Panc1 (cell line): ENCODE data around the gene FCN1. TPM values are rescaled to one million over a fixed set of nuclear protein-coding genes. Genes with fewer than 3 reads are reported as not detected.

Experiments used
- ATAC-seq: fragments of 200-7000 bp; cut with Tn5 transposase; 2 replicates; pipeline ENCODE4 v1.9.1; 2020; ENCODE audit warnings: mild to moderate bottlenecking, moderate library complexity
- BruUV-seq: library from RNA; stranded (reverse); fragments of 400-500 nt; replicated peaks from 2 replicates; lab custom pipeline; 2021; lab: Mats Ljungman, UMichigan
- CTCF ChIA-PET: fragments of 300-600 bp; sonication (Branson Sonifier 250); formaldehyde crosslinking; loops from one replicate; lab custom pipeline; 2022; ENCODE audit warnings: antibody characterized with exemption; lab: Charles Lee
- POLR2A ChIA-PET: fragments of 300-600 bp; sonication (Branson Sonifier 250); formaldehyde crosslinking; loops from one replicate; lab custom pipeline; 2022; ENCODE audit warnings: antibody characterized with exemption; lab: Charles Lee
- DNase-seq: peaks from one replicate; pipeline ENCODE4 v3.0.0-alpha.2; 2010; ENCODE audit warnings: low read depth, low spot score
- H3K27ac ChIP-seq: 2 replicates; pipeline ENCODE4 v1.5.1; 2011; ENCODE audit warnings: mild to moderate bottlenecking, low read length, inconsistent platforms
- H3K27me3 ChIP-seq: fragments of 200-500 bp; sonication (Bioruptor generic); 2 replicates; pipeline ENCODE4 v1.6.0; 2014; ENCODE audit warnings: low read length, inconsistent platforms; ENCODE audit not compliant: control insufficient read depth, insufficient read depth
- H3K36me3 ChIP-seq: fragments of 200-500 bp; sonication (Bioruptor generic); 2 replicates; pipeline ENCODE4 v1.5.1; 2014; ENCODE audit warnings: inconsistent platforms, mild to moderate bottlenecking, low read length, moderate library complexity; ENCODE audit not compliant: control insufficient read depth, insufficient read depth
- H3K4me1 ChIP-seq: 2 replicates; pipeline ENCODE4 v1.5.1; 2011; ENCODE audit warnings: inconsistent platforms, mild to moderate bottlenecking, low read length, moderate library complexity; ENCODE audit not compliant: control insufficient read depth, insufficient read depth
- H3K4me3 ChIP-seq, 2 experiments: 2 replicates each; pipeline ENCODE4 v1.5.1; 2011 to 2012; ENCODE audit warnings: low read depth in 2 of 2, low read length in 2 of 2, mild to moderate bottlenecking in 2 of 2, inconsistent platforms in 1 of 2, moderate library complexity in 1 of 2
- H3K9me3 ChIP-seq: fragments of 200-500 bp; sonication (Bioruptor generic); 2 replicates; pipeline ENCODE4 v1.5.1; 2014; ENCODE audit warnings: low read depth, mild to moderate bottlenecking, inconsistent platforms, low read length, moderate library complexity; ENCODE audit not compliant: control insufficient read depth, insufficient read depth
- POLR2AphosphoS5 ChIP-seq: IDR thresholded peaks from 2 replicates; pipeline ENCODE4 v1.6.1; 2012; ENCODE audit warnings: mild to moderate bottlenecking, low read depth, low read length, moderate library complexity
- SIN3A ChIP-seq: IDR thresholded peaks from 2 replicates; pipeline ENCODE4 v1.6.1; 2012; ENCODE audit warnings: low read depth, mild to moderate bottlenecking, low read length, moderate library complexity, borderline replicate concordance; ENCODE audit not compliant: insufficient read depth
- TCF7L2 ChIP-seq: IDR thresholded peaks from 2 replicates; pipeline ENCODE4 v1.6.1; 2011; ENCODE audit warnings: mild to moderate bottlenecking, low read depth, low read length, inconsistent platforms
- in situ Hi-C: cut with HindIII; loops from 2 replicates; pipeline ENCODE4 v1.10.0; 2016; ENCODE audit warnings: low sequenced_read_pairs, low pct_unique_long_range_greater_than_20kb
- intact Hi-C: fragments of 100-400 bp; cut with micrococcal nuclease; formaldehyde crosslinking; loops from one replicate; pipeline ENCODE4 v1.10.0; 2022; ENCODE audit not compliant: unreplicated experiment
- total RNA-seq: library from RNA; stranded (reverse); gene quantifications from one replicate; pipeline ENCODE4 v1.2.1, GENCODE V29; 2021; ENCODE audit not compliant: unreplicated experiment
- TF ChIP-seq, protein P1 (sequence below): fragments of 450-650 bp; IDR thresholded peaks from 2 replicates; pipeline ENCODE4 v1.5.1; 2017; ENCODE audit warnings: mild to moderate bottlenecking
- TF ChIP-seq, protein P2 (sequence below), 2 experiments: IDR thresholded peaks; 2 replicates each; pipeline ENCODE4 v1.6.1; 2011 to 2012; ENCODE audit warnings: low read depth in 2 of 2, control low read depth in 1 of 2, low read length in 1 of 2, mild to moderate bottlenecking in 1 of 2, moderate library complexity in 1 of 2; ENCODE audit not compliant: insufficient read depth in 1 of 2

The FCN1 gene
- total RNA-seq, 1 experiment from 2014 or later: not detected

DNA sequence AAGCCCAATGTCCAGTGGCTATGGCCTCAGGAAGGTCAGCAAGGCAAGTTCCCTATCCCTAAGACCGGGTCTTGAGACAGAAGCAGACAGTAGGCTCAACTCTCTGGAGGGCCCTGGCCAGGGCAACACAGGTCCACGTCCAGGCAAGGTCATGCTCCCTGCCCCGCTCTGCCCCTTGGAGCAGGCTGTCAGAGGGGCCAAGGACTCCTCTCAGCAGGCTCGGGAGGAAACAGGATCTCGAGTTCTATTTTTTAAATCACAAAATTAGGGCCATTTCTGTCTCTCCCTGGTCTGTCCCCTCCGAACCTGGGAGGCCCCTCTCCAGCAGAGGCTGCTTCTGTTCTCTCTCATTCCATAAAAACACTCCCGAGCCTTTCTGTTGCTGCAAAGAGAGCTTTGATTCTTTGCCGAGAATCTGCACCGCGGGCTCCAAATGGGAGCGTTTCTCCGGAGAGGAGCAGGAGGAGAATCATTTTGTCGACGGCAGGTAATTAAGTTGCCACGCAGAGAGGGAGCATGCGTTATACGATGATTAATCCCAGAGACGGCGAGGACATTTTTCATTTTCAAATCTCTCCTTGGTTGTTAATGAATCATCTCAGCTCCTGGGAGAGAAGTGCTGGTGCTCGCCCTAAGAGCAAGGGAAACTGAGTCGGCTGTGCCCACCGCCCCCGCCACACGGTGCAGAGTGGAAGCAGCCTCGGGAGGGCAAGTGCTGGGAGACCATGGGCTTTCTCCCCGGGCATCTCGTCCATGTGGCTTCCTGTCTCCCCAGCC is 24.5 kb upstream of the FCN1 start:
- CTCF ChIA-PET: no interaction called here
- no peak for ATAC-seq
- no peak overlapping the region for H3K4me3 ChIP-seq
- no peaks in the 10 kb centered on the region for H3K36me3 ChIP-seq
- H3K9me3 ChIP-seq: no peaks in the 10 kb centered on the region
- in situ Hi-C loops (no loop called here), intact Hi-C loops (no loop called here)
- no peak for TF ChIP-seq SIN3A
- no peak for TF ChIP-seq TCF7L2
- TF ChIP-seq, protein P1, sequence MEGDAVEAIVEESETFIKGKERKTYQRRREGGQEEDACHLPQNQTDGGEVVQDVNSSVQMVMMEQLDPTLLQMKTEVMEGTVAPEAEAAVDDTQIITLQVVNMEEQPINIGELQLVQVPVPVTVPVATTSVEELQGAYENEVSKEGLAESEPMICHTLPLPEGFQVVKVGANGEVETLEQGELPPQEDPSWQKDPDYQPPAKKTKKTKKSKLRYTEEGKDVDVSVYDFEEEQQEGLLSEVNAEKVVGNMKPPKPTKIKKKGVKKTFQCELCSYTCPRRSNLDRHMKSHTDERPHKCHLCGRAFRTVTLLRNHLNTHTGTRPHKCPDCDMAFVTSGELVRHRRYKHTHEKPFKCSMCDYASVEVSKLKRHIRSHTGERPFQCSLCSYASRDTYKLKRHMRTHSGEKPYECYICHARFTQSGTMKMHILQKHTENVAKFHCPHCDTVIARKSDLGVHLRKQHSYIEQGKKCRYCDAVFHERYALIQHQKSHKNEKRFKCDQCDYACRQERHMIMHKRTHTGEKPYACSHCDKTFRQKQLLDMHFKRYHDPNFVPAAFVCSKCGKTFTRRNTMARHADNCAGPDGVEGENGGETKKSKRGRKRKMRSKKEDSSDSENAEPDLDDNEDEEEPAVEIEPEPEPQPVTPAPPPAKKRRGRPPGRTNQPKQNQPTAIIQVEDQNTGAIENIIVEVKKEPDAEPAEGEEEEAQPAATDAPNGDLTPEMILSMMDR: no peak
- TF ChIP-seq, protein P2, sequence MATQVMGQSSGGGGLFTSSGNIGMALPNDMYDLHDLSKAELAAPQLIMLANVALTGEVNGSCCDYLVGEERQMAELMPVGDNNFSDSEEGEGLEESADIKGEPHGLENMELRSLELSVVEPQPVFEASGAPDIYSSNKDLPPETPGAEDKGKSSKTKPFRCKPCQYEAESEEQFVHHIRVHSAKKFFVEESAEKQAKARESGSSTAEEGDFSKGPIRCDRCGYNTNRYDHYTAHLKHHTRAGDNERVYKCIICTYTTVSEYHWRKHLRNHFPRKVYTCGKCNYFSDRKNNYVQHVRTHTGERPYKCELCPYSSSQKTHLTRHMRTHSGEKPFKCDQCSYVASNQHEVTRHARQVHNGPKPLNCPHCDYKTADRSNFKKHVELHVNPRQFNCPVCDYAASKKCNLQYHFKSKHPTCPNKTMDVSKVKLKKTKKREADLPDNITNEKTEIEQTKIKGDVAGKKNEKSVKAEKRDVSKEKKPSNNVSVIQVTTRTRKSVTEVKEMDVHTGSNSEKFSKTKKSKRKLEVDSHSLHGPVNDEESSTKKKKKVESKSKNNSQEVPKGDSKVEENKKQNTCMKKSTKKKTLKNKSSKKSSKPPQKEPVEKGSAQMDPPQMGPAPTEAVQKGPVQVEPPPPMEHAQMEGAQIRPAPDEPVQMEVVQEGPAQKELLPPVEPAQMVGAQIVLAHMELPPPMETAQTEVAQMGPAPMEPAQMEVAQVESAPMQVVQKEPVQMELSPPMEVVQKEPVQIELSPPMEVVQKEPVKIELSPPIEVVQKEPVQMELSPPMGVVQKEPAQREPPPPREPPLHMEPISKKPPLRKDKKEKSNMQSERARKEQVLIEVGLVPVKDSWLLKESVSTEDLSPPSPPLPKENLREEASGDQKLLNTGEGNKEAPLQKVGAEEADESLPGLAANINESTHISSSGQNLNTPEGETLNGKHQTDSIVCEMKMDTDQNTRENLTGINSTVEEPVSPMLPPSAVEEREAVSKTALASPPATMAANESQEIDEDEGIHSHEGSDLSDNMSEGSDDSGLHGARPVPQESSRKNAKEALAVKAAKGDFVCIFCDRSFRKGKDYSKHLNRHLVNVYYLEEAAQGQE (IDR thresholded peaks at IDR 0.05; ENCODE audit: insufficient read depth in 1 of 2, low read depth in 2 of 2, low read length in 1 of 2): no peak
- TF ChIP-seq POLR2AphosphoS5: no peak
- POLR2A ChIA-PET: no interaction called here
- no peaks in the 10 kb centered on the region for H3K4me1 ChIP-seq
- no peak for DNase-seq
- no TSS peak for BruUV-seq
- no peaks in the 10 kb centered on the region; the same call in 1 of the 2 replicates for H3K27me3 ChIP-seq
- no peak overlapping the region for H3K27ac ChIP-seq

DNA sequence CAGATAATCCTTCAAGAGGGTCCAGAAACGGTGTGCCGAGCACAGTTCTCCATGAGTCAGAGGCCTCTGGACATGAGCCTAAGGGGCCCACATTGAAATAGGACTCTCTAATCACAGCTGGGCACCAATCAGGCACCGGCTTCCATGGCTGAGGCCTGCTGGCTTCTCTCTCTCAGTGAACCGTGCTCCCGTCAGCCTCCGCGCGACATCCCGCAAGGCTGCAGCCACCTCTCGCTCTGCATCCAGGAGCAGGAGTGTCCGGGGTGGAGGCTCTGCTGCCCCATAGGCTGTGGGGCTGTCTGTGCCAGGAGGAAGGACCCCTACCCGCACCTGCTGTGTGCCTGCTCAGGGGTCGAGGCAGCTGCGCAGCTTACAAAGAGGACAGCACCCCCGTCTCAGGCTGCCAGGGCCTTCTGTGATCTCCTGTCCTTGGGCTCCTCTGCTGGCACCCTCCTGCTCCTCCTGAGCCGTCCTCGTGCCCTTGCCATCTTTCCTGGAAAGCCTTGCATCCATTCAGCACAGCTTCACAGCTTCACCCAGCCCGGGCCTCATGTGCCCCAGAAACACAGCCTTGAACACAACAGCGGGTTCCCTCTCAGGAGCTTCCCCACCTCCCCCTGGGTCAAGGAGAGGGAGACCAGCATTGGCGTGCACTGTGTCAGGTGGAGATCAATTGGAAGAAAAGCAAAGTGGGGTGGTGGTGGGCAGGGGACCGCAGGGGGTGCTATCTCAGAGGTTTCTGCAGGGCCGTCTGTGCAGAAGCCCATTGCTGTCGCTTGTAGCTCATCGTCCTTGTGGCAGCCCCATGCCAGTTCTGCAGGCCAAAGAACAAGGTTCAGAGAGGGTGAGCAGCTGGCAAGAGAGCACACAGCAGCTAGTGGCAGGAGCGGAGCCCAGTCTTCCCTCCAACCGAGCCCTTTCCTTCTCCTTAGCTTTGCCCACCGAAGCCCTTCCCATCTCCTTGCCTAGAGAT is 22.8 kb upstream of the FCN1 start:
- TF ChIP-seq TCF7L2 (no peak), POLR2AphosphoS5 (no peak), SIN3A (no peak)
- TF ChIP-seq, protein P2 (IDR thresholded peaks at IDR 0.05; ENCODE audit: insufficient read depth in 1 of 2, low read depth in 2 of 2, low read length in 1 of 2): no peak
- TF ChIP-seq, protein P1: no peak
- peaks cover 3% of the 10 kb centered on the region; the same call in 1 of the 2 replicates for H3K27me3 ChIP-seq
- intact Hi-C loops (no loop called here), in situ Hi-C loops (no loop called here)
- H3K4me1 ChIP-seq: no peaks in the 10 kb centered on the region
- BruUV-seq: no TSS peak
- ATAC-seq (no peak), DNase-seq (no peak)
- H3K36me3 ChIP-seq: no peaks in the 10 kb centered on the region
- H3K4me3 ChIP-seq: no peak overlapping the region
- no peaks in the 10 kb centered on the region for H3K9me3 ChIP-seq
- H3K27ac ChIP-seq: no peak overlapping the region
- POLR2A ChIA-PET: no interaction called here
- CTCF ChIA-PET: no interaction called here
